HG02642 (cell line): Measurements from ENCODE around the gene MS4A6E.
A peak's percentile ranks its signal among the peaks of the same experiment; 100 is the strongest.
"Not testable (repeated sequence)": the region's sequence is repeated elsewhere in the genome, so short reads cannot be mapped to it uniquely, and the experiment has no call there.

Experiments used
- ATAC-seq: cut with Tn5 transposase; IDR thresholded peaks from one replicate; pipeline ENCODE4 v1.9.1; 2021; ENCODE audit warnings: mild to moderate bottlenecking; ENCODE audit not compliant: unreplicated experiment, poor library complexity

The MS4A6E gene, protein sequence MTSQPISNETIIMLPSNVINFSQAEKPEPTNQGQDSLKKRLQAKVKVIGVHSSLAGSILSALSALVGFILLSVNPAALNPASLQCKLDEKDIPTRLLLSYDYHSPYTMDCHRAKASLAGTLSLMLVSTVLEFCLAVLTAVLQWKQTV

GRCh38 chr11:60326955-60327354 is at the start of gene MS4A6E:
MS4A6E (plus strand) TSS chr11:60327255; CDS start chr11:60334896, 7,641 bp downstream.
- ATAC-seq: no peak

GRCh38 chr11:60280412-60280811 is 46.6 kb upstream of the MS4A6E start, which contains the start of gene MS4A4A:
MS4A4A (plus strand) TSS chr11:60280666; CDS start chr11:60280676, 10 bp downstream.
- ATAC-seq: no peak

DNA sequence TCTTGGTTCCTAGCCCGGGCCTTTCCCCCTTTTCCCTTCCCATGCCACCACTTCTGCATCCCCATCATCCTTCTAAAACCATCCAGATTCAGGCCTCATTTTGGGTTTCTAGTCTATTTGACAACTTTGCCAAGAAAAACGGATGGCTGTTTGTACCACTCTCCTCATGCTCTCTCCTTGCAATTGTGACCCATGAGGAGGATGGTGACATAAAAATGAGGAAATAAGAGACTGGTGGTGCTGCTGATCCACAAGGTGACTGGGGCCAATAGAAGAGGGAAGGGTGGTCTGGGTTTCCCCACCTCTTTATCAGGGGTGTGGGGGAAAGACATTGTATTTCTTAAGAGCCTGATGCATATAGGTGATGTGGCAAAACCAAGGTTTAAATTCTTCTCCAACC is 45.6 kb upstream of the MS4A6E start:
- no peak for ATAC-seq

- ATAC-seq: no peak
Observed at GRCh38 chr11:60282286-60282685, 44.8 kb upstream of the MS4A6E start.

- ATAC-seq: not testable (repeated sequence)
Observed at GRCh38 chr11:60285411-60286126, 41.5 kb upstream of the MS4A6E start.

DNA sequence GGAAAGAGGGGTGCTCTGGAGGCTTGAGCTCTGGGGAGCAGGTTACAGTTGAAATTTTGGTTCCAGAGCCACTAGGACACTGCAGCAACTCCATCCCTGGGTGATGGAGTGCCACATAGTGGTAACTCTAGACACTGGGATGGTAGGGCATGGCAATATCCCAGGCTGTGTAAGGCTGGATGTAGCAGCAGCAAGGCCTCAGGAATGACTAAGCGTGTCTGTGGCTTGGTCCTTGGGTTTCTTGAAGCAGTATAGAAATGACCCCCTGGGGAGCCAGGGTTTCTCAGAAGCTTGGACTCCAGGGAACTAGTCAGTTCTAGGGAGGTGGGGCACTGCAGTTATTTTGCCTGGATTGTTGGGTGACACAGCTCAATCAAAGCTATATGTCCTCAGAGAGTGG is 38.5 kb upstream of the MS4A6E start:
- ATAC-seq: no peak

GRCh38 chr11:60292145-60292544 is 34.9 kb upstream of the MS4A6E start:
- ATAC-seq: no peak

- no peak for ATAC-seq
Observed at GRCh38 chr11:60301178-60301577, 25.9 kb upstream of the MS4A6E start.

DNA sequence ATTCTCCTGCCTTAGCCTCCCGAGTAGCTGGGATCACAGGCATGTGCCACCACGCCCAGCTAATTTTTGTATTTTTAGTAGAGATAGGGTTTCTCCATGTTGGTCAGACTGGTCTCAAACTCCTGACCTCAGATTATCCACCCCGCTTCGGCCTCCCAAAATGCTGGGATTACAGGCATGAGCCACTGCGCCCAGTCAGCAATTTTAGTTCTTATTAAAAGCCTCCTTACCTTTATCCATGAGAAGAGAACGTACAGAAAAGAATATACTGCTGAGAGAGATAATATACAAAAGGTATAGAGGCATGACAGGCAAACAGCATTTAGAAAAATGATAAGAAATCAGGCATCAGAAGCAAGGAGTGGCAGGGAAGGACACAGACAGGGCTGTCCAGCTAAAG is 25.2 kb upstream of the MS4A6E start:
- ATAC-seq: not testable (repeated sequence)

DNA sequence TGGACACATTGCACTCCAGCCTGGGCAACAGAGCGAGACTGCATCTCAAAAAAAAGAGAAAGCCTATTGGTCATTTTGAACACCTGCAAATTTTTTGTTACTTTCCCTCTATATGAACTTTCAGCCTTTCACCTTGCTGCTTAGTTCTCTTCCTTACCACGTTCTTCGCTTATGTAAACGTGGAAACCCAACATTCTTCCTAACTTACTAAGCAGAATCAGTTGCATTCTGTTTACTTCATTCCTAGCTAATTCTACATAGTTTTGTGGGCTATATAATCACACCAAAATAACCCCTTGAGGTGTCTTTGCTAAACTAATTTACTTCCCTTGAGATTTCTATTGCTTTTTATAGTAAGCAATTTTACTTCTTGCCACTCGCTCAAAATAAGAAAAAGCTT is 23.4 kb upstream of the MS4A6E start:
- ATAC-seq: no peak

DNA sequence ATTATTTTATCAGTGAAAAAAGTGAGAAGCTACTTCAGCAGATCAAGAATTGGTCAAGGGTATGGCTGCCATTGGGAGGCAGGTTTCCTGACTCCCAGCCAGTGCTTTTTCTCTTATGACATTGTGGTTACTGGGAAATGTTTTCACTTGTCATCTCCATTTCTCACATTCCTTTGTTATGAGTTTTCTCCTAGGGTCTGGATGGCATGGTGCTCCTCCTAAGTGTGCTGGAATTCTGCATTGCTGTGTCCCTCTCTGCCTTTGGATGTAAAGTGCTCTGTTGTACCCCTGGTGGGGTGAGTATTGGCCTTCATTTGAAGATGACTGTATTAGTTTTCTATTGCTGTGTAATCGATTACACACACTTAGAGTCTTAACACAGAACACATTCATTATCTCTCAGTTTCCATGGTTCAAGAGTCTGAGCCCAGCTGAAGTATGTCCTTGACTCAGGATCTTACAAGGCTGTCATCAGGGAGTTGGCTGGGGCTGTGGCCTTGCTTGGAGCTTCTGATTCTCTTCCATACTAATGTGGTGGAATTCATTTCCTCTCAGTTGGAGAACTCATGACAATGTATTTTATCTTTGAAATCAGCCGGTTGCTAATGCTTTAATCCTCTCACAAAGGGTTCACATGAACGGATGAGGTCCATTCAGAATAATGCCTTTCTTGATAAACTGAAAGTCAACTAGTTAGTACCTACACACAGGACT is 21.0 kb upstream of the MS4A6E start:
- ATAC-seq: no peak

- ATAC-seq: no peak
Observed at GRCh38 chr11:60307507-60308195, 19.4 kb upstream of the MS4A6E start.

GRCh38 chr11:60310407-60310998 is 16.6 kb upstream of the MS4A6E start:
- peak; percentile 60 for ATAC-seq

DNA sequence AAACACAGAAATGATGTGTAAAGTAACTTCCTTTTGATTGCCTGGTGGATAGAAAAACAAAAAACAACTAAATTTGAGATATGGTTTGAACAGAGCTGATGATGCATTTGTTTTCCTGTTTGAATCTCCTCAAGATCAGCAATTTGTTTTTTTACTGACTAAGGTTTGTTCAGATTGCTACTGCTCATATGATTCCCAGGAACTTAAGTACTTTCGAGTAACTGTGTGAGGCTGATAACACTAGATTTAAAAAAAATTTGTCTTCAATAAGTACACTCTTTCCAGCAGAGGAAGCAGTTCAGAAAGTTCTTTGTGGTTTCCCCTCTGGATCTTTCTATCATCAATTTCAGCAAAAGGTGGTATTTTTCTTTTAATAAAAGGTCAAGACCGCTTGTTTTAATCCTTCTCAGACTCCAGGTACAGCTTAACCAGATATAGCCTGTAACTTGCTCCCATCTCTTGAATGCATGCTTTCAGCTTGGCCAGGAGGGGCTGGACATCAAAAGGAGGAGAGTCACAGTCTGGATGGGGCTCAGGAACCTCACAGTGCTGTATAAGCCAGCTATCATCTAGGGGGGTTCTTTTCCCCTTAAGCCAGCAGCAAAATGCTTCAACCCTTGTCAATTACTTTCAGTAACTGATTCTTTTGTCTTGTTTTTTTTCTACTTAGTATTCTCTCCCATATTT is 12.3 kb upstream of the MS4A6E start:
- ATAC-seq: no peak

DNA sequence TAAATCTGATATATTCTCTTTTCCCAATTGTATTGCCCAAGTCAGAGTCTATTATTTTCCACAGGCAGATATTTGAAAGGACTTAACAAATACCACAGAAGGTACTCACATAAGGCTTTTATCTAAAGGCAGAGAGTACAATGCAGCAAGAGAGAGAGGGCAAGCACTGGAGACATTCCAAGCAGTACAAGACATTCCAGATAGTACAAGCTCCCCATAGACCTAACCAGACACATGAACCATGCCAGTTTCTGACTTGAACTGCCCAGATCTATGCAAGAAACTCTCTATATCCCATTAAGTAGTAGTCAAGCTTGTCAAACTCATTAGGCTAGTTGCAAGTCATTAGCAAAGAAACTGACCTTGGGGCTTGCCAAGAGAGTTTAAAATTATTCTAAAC is 11.2 kb upstream of the MS4A6E start:
- no peak for ATAC-seq

- no peak for ATAC-seq
Observed at GRCh38 chr11:60316317-60316716, 10.7 kb upstream of the MS4A6E start.

GRCh38 chr11:60318726-60319125 is 8.3 kb upstream of the MS4A6E start:
- ATAC-seq: no peak

DNA sequence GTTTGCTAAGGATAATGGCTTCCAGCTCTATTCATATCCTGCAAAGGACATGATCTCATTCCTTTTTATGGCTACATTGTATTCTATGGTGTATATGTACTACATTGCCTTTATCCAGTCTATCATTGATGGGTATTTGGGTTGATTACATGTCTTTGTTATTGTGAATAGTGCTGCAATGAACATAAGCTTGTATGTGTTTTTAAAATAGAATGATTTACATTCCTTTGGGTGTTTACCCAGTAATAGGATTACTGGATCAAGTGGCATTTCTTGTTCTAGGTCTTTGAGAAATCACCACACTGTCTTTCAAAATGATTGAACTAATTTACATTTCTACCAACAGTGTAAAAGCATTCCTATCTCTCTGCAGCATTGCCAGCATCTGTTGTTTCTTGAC is 6.0 kb upstream of the MS4A6E start:
- no peak for ATAC-seq

DNA sequence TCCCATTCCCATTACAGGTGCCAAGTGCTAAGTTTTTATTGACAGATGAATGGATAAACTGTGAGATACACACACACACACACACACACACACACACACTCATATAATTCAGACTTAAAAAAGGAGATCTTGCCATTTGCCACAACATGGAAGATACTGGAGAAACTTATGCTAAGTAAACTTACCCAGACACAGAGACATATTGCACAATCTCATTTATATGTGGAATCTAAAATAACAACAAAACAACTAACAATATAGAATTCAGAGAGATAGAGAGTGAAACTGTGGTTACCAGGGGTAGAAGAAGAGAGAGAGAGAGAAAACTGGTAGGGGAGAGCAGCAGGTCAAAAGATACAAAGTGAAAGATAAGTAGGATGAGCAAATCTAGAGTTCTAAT is 1.4 kb downstream of the MS4A6E start:
- no peak for ATAC-seq

DNA sequence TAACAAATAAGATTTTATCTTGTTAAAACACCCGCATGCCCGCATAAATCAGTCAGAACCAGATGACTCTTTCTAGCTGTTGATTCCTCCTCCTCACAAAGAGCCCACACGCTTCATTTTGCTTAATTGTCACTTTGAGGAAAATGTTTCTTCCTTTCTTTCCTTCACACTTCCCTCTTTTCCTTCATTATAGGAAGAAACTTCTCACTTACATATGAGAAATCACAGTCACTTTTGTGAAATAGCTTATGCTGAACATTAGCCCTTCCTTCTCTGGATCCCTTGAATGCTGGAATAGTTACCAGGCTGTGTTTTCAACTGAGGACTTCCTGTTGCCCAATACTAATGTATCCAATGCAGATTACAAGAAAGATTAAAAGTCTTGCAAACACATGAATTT is 5.8 kb downstream of the MS4A6E start:
- no peak for ATAC-seq
